ENCODE results near the gene ZNF433. TPM values are rescaled to one million over a fixed set of nuclear protein-coding genes. Genes with fewer than 3 reads are reported as not detected.

The ZNF433 gene
- total and polyA plus RNA-seq, 2 donors from 2014 or later: 10.5 to 13.6 TPM

- H3K9me3 ChIP-seq (ENCODE audit: control insufficient read depth in 2 of 3, insufficient read depth in 1 of 3, low read length in 3 of 3): no peaks in the 10 kb centered on the region
- peak within 1 kb of the TSS; percentile 74 to 91 (median 81) for H3K4me3 ChIP-seq (ENCODE audit: low read length in 3 of 3)
- FAIRE-seq (no peak), DNase-seq (peak; percentile 96 to 98 (median 97))
- intact Hi-C loops (cut with DNase I): no loop called here
- peak within 1 kb of the TSS; percentile 25 to 86 for H3K27ac ChIP-seq (ENCODE audit: low read depth in 2 of 2, low read length in 2 of 2)
- peak; percentile 19 for TF ChIP-seq CTCF (IDR thresholded peaks at IDR 0.05; ENCODE audit: borderline replicate concordance, extremely low read depth, insufficient read depth)
- no peaks in the 10 kb centered on the region for H3K36me3 ChIP-seq (ENCODE audit: control insufficient read depth in 2 of 3, insufficient read depth in 3 of 3, low read length in 3 of 3)
- H3K4me1 ChIP-seq (ENCODE audit: control insufficient read depth in 2 of 3, insufficient read depth in 2 of 3, low read depth in 1 of 3, low read length in 3 of 3): peaks cover 0 to 2% (median 0%) of the 10 kb centered on the region in 3 donors
- H3K9ac ChIP-seq (ENCODE audit: low read length in 3 of 3): peak within 1 kb of the TSS; percentile 43 to 88 (median 69)
- H3K27me3 ChIP-seq (ENCODE audit: control insufficient read depth, insufficient read depth, low read length): no peaks in the 10 kb centered on the region
These were observed 17.2 kb upstream of the ZNF433 start, which contains the start of gene ZNF878 for GRCh38 chr19:12052497-12053169. Gene ZNF878 (minus strand): TSS chr19:12052961. CDS start chr19:12052801, 160 bp downstream.

GRCh38 chr19:12052091-12052496, 16.6 kb upstream of the ZNF433 start:
- peak overlapping the region in 2 of 3 donors; percentile 43 to 88 for H3K9ac ChIP-seq (ENCODE audit: low read length in 3 of 3)
- peaks cover 0 to 2% (median 0%) of the 10 kb centered on the region in 3 donors for H3K4me1 ChIP-seq (ENCODE audit: control insufficient read depth in 2 of 3, insufficient read depth in 2 of 3, low read depth in 1 of 3, low read length in 3 of 3)
- H3K36me3 ChIP-seq (ENCODE audit: control insufficient read depth in 2 of 3, insufficient read depth in 3 of 3, low read length in 3 of 3): no peaks in the 10 kb centered on the region
- peak overlapping the region; percentile 25 to 86 for H3K27ac ChIP-seq (ENCODE audit: low read depth in 2 of 2, low read length in 2 of 2)
- H3K27me3 ChIP-seq (ENCODE audit: control insufficient read depth, insufficient read depth, low read length): no peaks in the 10 kb centered on the region
- H3K9me3 ChIP-seq (ENCODE audit: control insufficient read depth in 2 of 3, insufficient read depth in 1 of 3, low read length in 3 of 3): no peaks in the 10 kb centered on the region
- peak overlapping the region; percentile 22 to 91 (median 74) for H3K4me3 ChIP-seq (ENCODE audit: low read length in 3 of 3)
- intact Hi-C loops (cut with DNase I): no loop called here
- no peak for FAIRE-seq
- no peak for TF ChIP-seq CTCF (IDR thresholded peaks at IDR 0.05; ENCODE audit: borderline replicate concordance, extremely low read depth, insufficient read depth)
- DNase-seq: peak in 3 of 5 donors; percentile 15 to 49 (median 42)

GRCh38 chr19:12047868-12048267, 12.4 kb upstream of the ZNF433 start:
- Histone ChIP-seq H3K9me3 (ENCODE audit: control insufficient read depth in 2 of 3, insufficient read depth in 1 of 3, low read length in 3 of 3) (peaks cover 2 to 23% (median 8%) of the 10 kb centered on the region in 3 donors), H3K27ac (ENCODE audit: low read depth in 2 of 2, low read length in 2 of 2) (no peak overlapping the region), H3K9ac (ENCODE audit: low read length in 3 of 3) (no peak overlapping the region), H3K4me1 (ENCODE audit: control insufficient read depth in 2 of 3, insufficient read depth in 2 of 3, low read depth in 1 of 3, low read length in 3 of 3) (peaks cover 0 to 2% (median 0%) of the 10 kb centered on the region in 3 donors), H3K4me3 (ENCODE audit: low read length in 3 of 3) (no peak overlapping the region), H3K27me3 (ENCODE audit: control insufficient read depth, insufficient read depth, low read length) (no peaks in the 10 kb centered on the region), H3K36me3 (ENCODE audit: control insufficient read depth in 2 of 3, insufficient read depth in 3 of 3, low read length in 3 of 3) (peaks cover 0 to 3% (median 2%) of the 10 kb centered on the region in 3 donors)
- FAIRE-seq (no peak), DNase-seq (no peak)
- intact Hi-C loops (cut with DNase I): no loop called here
- no peak for TF ChIP-seq CTCF (IDR thresholded peaks at IDR 0.05; ENCODE audit: borderline replicate concordance, extremely low read depth, insufficient read depth)

All from kidney (tissue), 14 donors.